Aorta (tissue), 5 donors: ENCODE data around the gene PURA. TPM values are rescaled to one million over a fixed set of nuclear protein-coding genes. Genes with fewer than 3 reads are reported as not detected.

Experiments used
- ATAC-seq: fragments of 200-7000 bp; cut with Tn5 transposase; one replicate; pipeline ENCODE4 v1.9.1; 2022; ENCODE audit warnings: moderate library complexity; ENCODE audit not compliant: low FRiP score
- DNase-seq, 2 donors: peaks; one replicate each; pipeline ENCODE4 v3.0.0-alpha.2; 2020
- H3K27ac ChIP-seq, 2 donors: one replicate each; pipeline ENCODE4 v1.5.1; 2013; ENCODE audit warnings: low read length in 2 of 2, mild to moderate bottlenecking in 2 of 2, moderate library complexity in 2 of 2, control low read depth in 1 of 2, inconsistent platforms in 1 of 2, low read depth in 1 of 2
- H3K27me3 ChIP-seq, 2 donors: one replicate each; pipeline ENCODE4 v1.6.1; 2013; ENCODE audit warnings: control low read depth in 1 of 2, low read length in 1 of 2, mild to moderate bottlenecking in 1 of 2, moderate library complexity in 1 of 2; ENCODE audit not compliant: insufficient read depth in 2 of 2, control insufficient read depth in 1 of 2
- H3K36me3 ChIP-seq, 2 donors: one replicate each; pipeline ENCODE4 v1.6.1; 2013; ENCODE audit warnings: control low read depth in 1 of 2, low read length in 1 of 2, mild to moderate bottlenecking in 1 of 2; ENCODE audit not compliant: insufficient read depth in 2 of 2, control insufficient read depth in 1 of 2
- H3K4me1 ChIP-seq, 2 donors: one replicate each; pipeline ENCODE4 v1.6.1; 2013; ENCODE audit warnings: low read length in 2 of 2, control low read depth in 1 of 2, mild to moderate bottlenecking in 1 of 2, moderate library complexity in 1 of 2; ENCODE audit not compliant: insufficient read depth in 2 of 2, control insufficient read depth in 1 of 2
- H3K4me3 ChIP-seq, 2 donors: one replicate each; pipeline ENCODE4 v1.5.1; 2013; ENCODE audit warnings: low read length in 2 of 2, control low read depth in 1 of 2, mild to moderate bottlenecking in 1 of 2
- H3K9me3 ChIP-seq: one replicate; pipeline ENCODE4 v1.6.1; 2013; ENCODE audit warnings: mild to moderate bottlenecking, low read length; ENCODE audit not compliant: control insufficient read depth
- WGBS, 2 donors: extraction: QIAGEN DNeasy Blood & Tissue Kit; methylation state at CpG; one replicate each; pipeline ENCODE4 v1.1.7; 2013; 5-methylcytosine and 5-hydroxymethylcytosine counted together
- intact Hi-C, 2 donors: fragments of 100-400 bp; cut with DNase I; formaldehyde crosslinking; loops; one replicate each; pipeline versions ENCODE4 v1.14.2 to v1.15.0; 2022
- polyA plus RNA-seq, 2 donors: library from polyadenylated mRNA; stranded (reverse); fragments of 200-250 nt; gene quantifications; one replicate each; pipeline ENCODE4 v1.2.3, GENCODE V29; 2013
- total RNA-seq, 2 donors: library from RNA; stranded (reverse); fragmentation: NEBNext Ultra II Directional; extraction: Animal tissue kit (Norgen Biotek cat#: 25700); gene quantifications; one replicate each; pipeline ENCODE4 v1.2.1, GENCODE V29; 2021
- donor health status: healthy with polysubstance abuse.
- donor health status: Bipolar disorder and iron deficiency.
- donor health status: DM: no; HTN: no; CAD: no.
- donor health status: DM: no; HTN: no; CAD: no.
- donor health status: DM: yes; HTN: yes; CAD: no.

PURA gene
- total and polyA plus RNA-seq, 4 donors, result 5.2 to 50.0 (median 30.1) TPM

- no peak for ATAC-seq
- no peaks in the 10 kb centered on the region for H3K9me3 ChIP-seq
- no peak overlapping the region for H3K27ac ChIP-seq
- H3K4me1 ChIP-seq, result peaks cover 1 to 2% of the 10 kb centered on the region in 2 donors
- no peak overlapping the region for H3K4me3 ChIP-seq
- DNase-seq, result no peak
- WGBS, 2 donors, result 84 to 87% methylated on average over 3 of the region's 3 CpGs
- no peaks in the 10 kb centered on the region for H3K36me3 ChIP-seq
- intact Hi-C loops, result loop anchor here in 1 of 2 donors (5.0 kb wide), 1 partner anchor 68 kb away; no protein-coding TSS in a partner anchor
- H3K27me3 ChIP-seq, result no peaks in the 10 kb centered on the region
Measured at GRCh38 chr5:140140435-140140834, 26.5 kb downstream of the PURA start.

GRCh38 chr5:140141241-140141640 is 27.3 kb downstream of the PURA start:
- no peak for ATAC-seq
- no peak for DNase-seq
- Histone ChIP-seq H3K36me3 (no peaks in the 10 kb centered on the region), H3K9me3 (no peaks in the 10 kb centered on the region), H3K27ac (no peak overlapping the region), H3K4me3 (no peak overlapping the region), H3K4me1 (peaks cover 1 to 2% of the 10 kb centered on the region in 2 donors), H3K27me3 (no peaks in the 10 kb centered on the region)
- intact Hi-C loops, result loop anchor here in 1 of 2 donors (5.0 kb wide), 1 partner anchor 69 kb away; no protein-coding TSS in a partner anchor

GRCh38 chr5:140142246-140142645 is 28.3 kb downstream of the PURA start:
- Histone ChIP-seq H3K36me3 (no peaks in the 10 kb centered on the region), H3K4me1 (peaks cover 1 to 2% of the 10 kb centered on the region in 2 donors), H3K27ac (no peak overlapping the region), H3K4me3 (no peak overlapping the region), H3K9me3 (no peaks in the 10 kb centered on the region), H3K27me3 (no peaks in the 10 kb centered on the region)
- ATAC-seq, result no peak
- WGBS, 2 donors, result 90% methylated on average over 5 of the region's 5 CpGs
- DNase-seq, result no peak
- intact Hi-C loops, result loop anchor here in 1 of 2 donors (5.0 kb wide), 1 partner anchor 70 kb away; no protein-coding TSS in a partner anchor

- ATAC-seq, result no peak
- DNase-seq, result no peak
- intact Hi-C loops, result loop anchor here in 1 of 2 donors (5.0 kb wide), 1 partner anchor 71 kb away; no protein-coding TSS in a partner anchor
- Histone ChIP-seq H3K27ac (no peak overlapping the region), H3K9me3 (no peaks in the 10 kb centered on the region), H3K36me3 (no peaks in the 10 kb centered on the region), H3K27me3 (no peaks in the 10 kb centered on the region), H3K4me1 (peaks cover 1 to 2% of the 10 kb centered on the region in 2 donors), H3K4me3 (no peak overlapping the region)
- 83 to 96% methylated on average over 7 of the region's 7 CpGs for WGBS, 2 donors
Measured at GRCh38 chr5:140142856-140143255, 28.9 kb downstream of the PURA start.

GRCh38 chr5:140143521-140144258 is 29.8 kb downstream of the PURA start:
- DNase-seq (no peak), ATAC-seq (no peak)
- no peak overlapping the region for H3K27ac ChIP-seq
- intact Hi-C loops, result loop anchor here (2.0 to 5.0 kb wide), 2 partner anchors 29 to 71 kb away; partner anchors contain the start of gene PURA (in 1 of the 2)
- no peaks in the 10 kb centered on the region for H3K36me3 ChIP-seq
- peaks cover 1 to 2% of the 10 kb centered on the region in 2 donors for H3K4me1 ChIP-seq
- H3K4me3 ChIP-seq, result no peak overlapping the region
- H3K9me3 ChIP-seq, result no peaks in the 10 kb centered on the region
- H3K27me3 ChIP-seq, result no peaks in the 10 kb centered on the region
- WGBS, 2 donors, result 97 to 98% methylated on average over 3 of the region's 3 CpGs

GRCh38 chr5:140145256-140145655 is 31.3 kb downstream of the PURA start:
- Histone ChIP-seq H3K4me1 (peaks cover 1 to 2% of the 10 kb centered on the region in 2 donors), H3K27ac (no peak overlapping the region), H3K9me3 (no peaks in the 10 kb centered on the region), H3K27me3 (no peaks in the 10 kb centered on the region), H3K4me3 (no peak overlapping the region), H3K36me3 (no peaks in the 10 kb centered on the region)
- no peak for DNase-seq
- intact Hi-C loops, result loop anchor here (2.0 to 5.0 kb wide), 2 partner anchors 30 to 33 kb away; partner anchors contain the start of gene PURA (in 2 of the 2)
- no peak for ATAC-seq
- WGBS, 2 donors, result 87 to 91% methylated on average over 3 of the region's 3 CpGs

- DNase-seq (peak; percentile 82 to 93), ATAC-seq (peak; percentile 90)
- Histone ChIP-seq H3K4me3 (peak overlapping the region in 1 of 2 donors; percentile 5), H3K9me3 (no peaks in the 10 kb centered on the region), H3K27ac (no peak overlapping the region), H3K4me1 (no peaks in the 10 kb centered on the region), H3K36me3 (no peaks in the 10 kb centered on the region), H3K27me3 (no peaks in the 10 kb centered on the region)
- intact Hi-C loops, result loop anchor here (2.0 to 5.0 kb wide), 2 partner anchors 31 to 34 kb away; partner anchors contain the start of gene PURA (in 2 of the 2)
- WGBS, 2 donors, result 14 to 15% methylated on average over 51 to 64 of the region's 64 CpGs
Measured at GRCh38 chr5:140145818-140146522, 32.1 kb downstream of the PURA start.

- no peaks in the 10 kb centered on the region for H3K27me3 ChIP-seq
- no peak overlapping the region for H3K27ac ChIP-seq
- no peaks in the 10 kb centered on the region for H3K36me3 ChIP-seq
- H3K9me3 ChIP-seq, result no peaks in the 10 kb centered on the region
- 65 to 69% methylated on average over 14 of the region's 14 CpGs for WGBS, 2 donors
- ATAC-seq (no peak), DNase-seq (no peak)
- no peak overlapping the region for H3K4me3 ChIP-seq
- H3K4me1 ChIP-seq, result no peaks in the 10 kb centered on the region
- intact Hi-C loops, result loop anchor here in 1 of 2 donors (5.0 kb wide), 1 partner anchor 34 kb away; the partner anchor contains the start of gene PURA
Measured at GRCh38 chr5:140146523-140146842, 32.6 kb downstream of the PURA start.
